Panc1 (cell line): ENCODE measurements around the gene COPS2.

Experiments used
- CTCF ChIP-seq: fragments of 450-650 bp; IDR thresholded peaks from 2 replicates; pipeline ENCODE4 v1.5.1; 2017; ENCODE audit warnings: mild to moderate bottlenecking
- SIN3A ChIP-seq: IDR thresholded peaks from 2 replicates; pipeline ENCODE4 v1.6.1; 2012; ENCODE audit warnings: low read depth, mild to moderate bottlenecking, low read length, moderate library complexity, borderline replicate concordance; ENCODE audit not compliant: insufficient read depth

- TF ChIP-seq SIN3A (no peak), CTCF (no peak)
Observed at GRCh38 chr15:49163678-49164077, 8.3 kb upstream of the COPS2 start.
